WTC11 (cell line): Measurements from ENCODE around the gene SPRR2G. TPM values are rescaled to one million over a fixed set of nuclear protein-coding genes. Genes with fewer than 3 reads are reported as not detected.

ENCODE experiments used
- ATAC-seq: fragments of 200-7000 bp; cut with Tn5 transposase; 2 replicates; pipeline ENCODE4 v1.10.0; 2021; ENCODE audit warnings: mild to moderate bottlenecking, moderate library complexity
- CTCF ChIA-PET: fragments of 300-600 bp; sonication (Branson Sonifier 250); formaldehyde crosslinking; loops from one replicate; lab custom pipeline; 2021; ENCODE audit warnings: antibody characterized with exemption; lab: Charles Lee
- POLR2A ChIA-PET: fragments of 350-600 bp; sonication (Branson Sonifier 250); formaldehyde crosslinking; loops from one replicate; lab custom pipeline; 2021; ENCODE audit warnings: antibody characterized with exemption; lab: Charles Lee
- DNase-seq: peaks from one replicate; pipeline ENCODE4 v3.0.0; 2021; ENCODE audit warnings: low spot score
- H3K27ac Mint-ChIP-seq: 2 replicates; pipeline ENCODE4 v1.8.0; 2021; ENCODE audit warnings: mixed read lengths
- H3K27me3 Mint-ChIP-seq: 2 replicates; pipeline ENCODE4 v1.8.0; 2021; ENCODE audit warnings: low read depth, mild to moderate bottlenecking, moderate library complexity, mixed read lengths
- H3K36me3 Mint-ChIP-seq: 2 replicates; pipeline ENCODE4 v1.8.0; 2021; ENCODE audit warnings: mixed read lengths
- H3K4me1 Mint-ChIP-seq: 2 replicates; pipeline ENCODE4 v1.8.0; 2022; ENCODE audit warnings: mixed read lengths
- H3K4me3 Mint-ChIP-seq: 2 replicates; pipeline ENCODE4 v1.8.0; 2021; ENCODE audit warnings: mild to moderate bottlenecking, moderate library complexity, mixed read lengths
- H3K9me3 Mint-ChIP-seq: 2 replicates; pipeline ENCODE4 v1.8.0; 2021; ENCODE audit warnings: mixed read lengths
- ARID4B ChIP-seq: sonication (generic); formaldehyde crosslinking; IDR thresholded peaks from 2 replicates; pipeline ENCODE4 v1.8.0; 2023; ENCODE audit warnings: missing genetic modification reagents, mild to moderate bottlenecking, borderline replicate concordance
- ATF1 ChIP-seq: sonication (generic); formaldehyde crosslinking; IDR thresholded peaks from 2 replicates; pipeline ENCODE4 v1.8.1; 2023; ENCODE audit warnings: mild to moderate bottlenecking, moderate library complexity, missing genetic modification reagents
- CREM ChIP-seq: sonication (generic); formaldehyde crosslinking; IDR thresholded peaks from 2 replicates; pipeline ENCODE4 v1.8.1; 2022; ENCODE audit warnings: mild to moderate bottlenecking, missing genetic modification reagents, moderate library complexity
- CTCF ChIP-seq: fragments of 200-600 bp; IDR thresholded peaks from 2 replicates; pipeline ENCODE4 v1.8.0; 2022; ENCODE audit warnings: antibody characterized with exemption
- E2F1 ChIP-seq: sonication (generic); formaldehyde crosslinking; IDR thresholded peaks from 2 replicates; pipeline ENCODE4 v1.8.0; 2022; ENCODE audit warnings: mild to moderate bottlenecking, missing genetic modification reagents
- E2F4 ChIP-seq: sonication (generic); formaldehyde crosslinking; IDR thresholded peaks from 2 replicates; pipeline ENCODE4 v1.8.1; 2022; ENCODE audit warnings: low read depth, mild to moderate bottlenecking, moderate library complexity, missing genetic modification reagents, borderline replicate concordance
- GTF2I ChIP-seq: fragments of 250-450 bp; sonication (Bioruptor Pico); conservative IDR thresholded peaks from 2 replicates; pipeline ENCODE4 v1.4.0; 2021; ENCODE audit warnings: mild to moderate bottlenecking
- HMGXB4 ChIP-seq: sonication (generic); formaldehyde crosslinking; IDR thresholded peaks from 2 replicates; pipeline ENCODE4 v1.8.1; 2023; ENCODE audit warnings: mild to moderate bottlenecking, moderate library complexity, missing genetic modification reagents
- IRF2 ChIP-seq: sonication (generic); formaldehyde crosslinking; IDR thresholded peaks from 2 replicates; pipeline ENCODE4 v1.8.0; 2022; ENCODE audit warnings: low read depth, missing genetic modification reagents, borderline replicate concordance
- JUN ChIP-seq: sonication (generic); formaldehyde crosslinking; IDR thresholded peaks from 2 replicates; pipeline ENCODE4 v1.8.0; 2023; ENCODE audit warnings: mild to moderate bottlenecking, missing genetic modification reagents
- KAT7 ChIP-seq: sonication (generic); formaldehyde crosslinking; IDR thresholded peaks from 2 replicates; pipeline ENCODE4 v1.8.1; 2023; ENCODE audit warnings: missing genetic modification reagents, mild to moderate bottlenecking, borderline replicate concordance
- NFE2L1 ChIP-seq: sonication (generic); formaldehyde crosslinking; IDR thresholded peaks from 2 replicates; pipeline ENCODE4 v1.8.1; 2023; ENCODE audit warnings: missing genetic modification reagents
- PRDM15 ChIP-seq: sonication (generic); formaldehyde crosslinking; IDR thresholded peaks from 2 replicates; pipeline ENCODE4 v1.8.0; 2022; ENCODE audit warnings: missing genetic modification reagents
- SMAD3 ChIP-seq: sonication (generic); formaldehyde crosslinking; IDR thresholded peaks from 2 replicates; pipeline ENCODE4 v1.8.0; 2022; ENCODE audit warnings: missing genetic modification reagents, mild to moderate bottlenecking, borderline replicate concordance
- STAT6 ChIP-seq: sonication (generic); formaldehyde crosslinking; conservative IDR thresholded peaks from 2 replicates; pipeline ENCODE4 v1.8.1; 2023; ENCODE audit warnings: mild to moderate bottlenecking, low read depth, missing genetic modification reagents, moderate library complexity
- TCF7 ChIP-seq: sonication (generic); formaldehyde crosslinking; IDR thresholded peaks from 2 replicates; pipeline ENCODE4 v1.8.0; 2022; ENCODE audit warnings: mild to moderate bottlenecking, low read depth, missing genetic modification reagents, moderate library complexity
- TEAD4 ChIP-seq: sonication (generic); formaldehyde crosslinking; IDR thresholded peaks from 2 replicates; pipeline ENCODE4 v1.8.0; 2022; ENCODE audit warnings: mild to moderate bottlenecking, missing genetic modification reagents
- total RNA-seq: library from RNA; stranded (reverse); gene quantifications from 3 replicates; pipeline ENCODE4 v1.2.3, GENCODE V29; 2021

SPRR2G gene
- total RNA-seq, 1 experiment from 2014 or later: not detected

GRCh38 chr1:153168686-153169085, 18.0 kb upstream of the SPRR2G start:
- POLR2A ChIA-PET: no interaction called here
- DNase-seq (no peak), ATAC-seq (no peak)
- no peak for TF ChIP-seq ATF1 (CRISPR knock-in tag)
- no peak for TF ChIP-seq KAT7 (CRISPR knock-in tag)
- no peak for TF ChIP-seq ARID4B (CRISPR knock-in tag)
- no peak for TF ChIP-seq NFE2L1
- TF ChIP-seq CREM: no peak
- TF ChIP-seq SMAD3 (CRISPR knock-in tag): no peak
- TF ChIP-seq TEAD4 (CRISPR knock-in tag): no peak
- TF ChIP-seq E2F4 (CRISPR knock-in tag): no peak
- no peak for TF ChIP-seq IRF2
- TF ChIP-seq E2F1 (CRISPR knock-in tag): no peak
- CTCF ChIA-PET: no interaction called here
- Mint-ChIP-seq H3K27me3 (peaks cover 10% of the 10 kb centered on the region), H3K4me3 (no peak overlapping the region), H3K27ac (no peak overlapping the region), H3K9me3 (peaks cover 32% of the 10 kb centered on the region), H3K36me3 (no peaks in the 10 kb centered on the region), H3K4me1 (no peaks in the 10 kb centered on the region)

GRCh38 chr1:153155541-153155940, 4.9 kb upstream of the SPRR2G start:
- Mint-ChIP-seq H3K9me3 (peaks cover 39% of the 10 kb centered on the region), H3K4me1 (no peaks in the 10 kb centered on the region), H3K27me3 (peaks cover 3% of the 10 kb centered on the region; the same call in 1 of the 2 replicates), H3K4me3 (no peak overlapping the region), H3K36me3 (peaks cover 31% of the 10 kb centered on the region), H3K27ac (no peak overlapping the region)
- no peak for DNase-seq
- ChIA-PET CTCF (no interaction called here), POLR2A (no interaction called here)
- no peak for ATAC-seq
- TF ChIP-seq GTF2I (CRISPR knock-in tag) (no peak), TCF7 (CRISPR knock-in tag) (no peak), JUN (CRISPR knock-in tag) (no peak), HMGXB4 (CRISPR knock-in tag) (no peak), ATF1 (CRISPR knock-in tag) (no peak), STAT6 (CRISPR knock-in tag) (no peak), CTCF (no peak), E2F1 (CRISPR knock-in tag) (no peak), PRDM15 (CRISPR knock-in tag) (no peak)
